Tibial nerve (tissue), 4 donors: ENCODE measurements around the gene KCNH8.

ENCODE experiments used
- EP300 ChIP-seq, 2 donors: sonication (generic); formaldehyde crosslinking; IDR thresholded peaks; one replicate each; pipeline ENCODE4 v1.6.1; 2017; ENCODE audit warnings: antibody characterized with exemption in 2 of 2, mild to moderate bottlenecking in 1 of 2
- TF ChIP-seq, protein P1 (sequence below), 5 experiments: fragments of 200-600 bp in 3 of 5; fragments of 450-650 bp in 2 of 5; sonication (generic) in 3 of 5; IDR thresholded peaks; one replicate each; pipeline ENCODE4 v1.5.1; 2016 to 2019; ENCODE audit warnings: antibody characterized with exemption in 5 of 5, mild to moderate bottlenecking in 3 of 5, moderate library complexity in 2 of 5

DNA sequence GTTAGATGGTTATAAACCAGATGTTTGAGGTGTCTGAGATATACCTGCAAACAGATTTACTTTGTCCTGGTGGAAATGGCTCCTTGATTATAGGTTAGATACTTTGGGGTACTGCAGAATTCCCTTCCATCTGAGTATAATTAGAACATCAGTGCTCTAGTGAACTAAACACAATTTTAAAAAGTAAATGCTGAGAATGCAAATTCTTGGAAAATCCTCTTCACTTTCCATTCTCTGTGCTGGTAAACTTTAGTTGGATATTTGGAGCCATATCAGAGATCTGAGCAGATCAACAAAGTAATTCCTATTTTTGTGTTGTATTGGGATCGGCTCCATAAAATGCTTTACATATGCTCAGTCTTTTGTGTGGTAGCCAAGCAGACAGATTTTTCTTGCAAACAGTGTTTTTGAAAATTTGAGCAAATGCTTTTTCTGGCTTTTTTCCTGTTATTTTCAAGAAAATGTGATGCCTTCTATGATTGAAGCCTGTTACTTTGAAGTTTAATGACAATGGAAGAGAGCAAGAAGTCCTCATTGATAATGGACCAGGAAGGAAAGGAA lies 37.9 kb upstream of the KCNH8 start:
- TF ChIP-seq, protein P1, sequence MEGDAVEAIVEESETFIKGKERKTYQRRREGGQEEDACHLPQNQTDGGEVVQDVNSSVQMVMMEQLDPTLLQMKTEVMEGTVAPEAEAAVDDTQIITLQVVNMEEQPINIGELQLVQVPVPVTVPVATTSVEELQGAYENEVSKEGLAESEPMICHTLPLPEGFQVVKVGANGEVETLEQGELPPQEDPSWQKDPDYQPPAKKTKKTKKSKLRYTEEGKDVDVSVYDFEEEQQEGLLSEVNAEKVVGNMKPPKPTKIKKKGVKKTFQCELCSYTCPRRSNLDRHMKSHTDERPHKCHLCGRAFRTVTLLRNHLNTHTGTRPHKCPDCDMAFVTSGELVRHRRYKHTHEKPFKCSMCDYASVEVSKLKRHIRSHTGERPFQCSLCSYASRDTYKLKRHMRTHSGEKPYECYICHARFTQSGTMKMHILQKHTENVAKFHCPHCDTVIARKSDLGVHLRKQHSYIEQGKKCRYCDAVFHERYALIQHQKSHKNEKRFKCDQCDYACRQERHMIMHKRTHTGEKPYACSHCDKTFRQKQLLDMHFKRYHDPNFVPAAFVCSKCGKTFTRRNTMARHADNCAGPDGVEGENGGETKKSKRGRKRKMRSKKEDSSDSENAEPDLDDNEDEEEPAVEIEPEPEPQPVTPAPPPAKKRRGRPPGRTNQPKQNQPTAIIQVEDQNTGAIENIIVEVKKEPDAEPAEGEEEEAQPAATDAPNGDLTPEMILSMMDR (IDR thresholded peaks at IDR 0.05), result no peak
- no peak for TF ChIP-seq EP300 (IDR thresholded peaks at IDR 0.05)
